GM21825 (cell line): ENCODE data around the gene IGSF6.
"Not testable (repeated sequence)": the region's sequence is repeated elsewhere in the genome, so short reads cannot be mapped to it uniquely, and the experiment has no call there.

Experiments
- ATAC-seq: cut with Tn5 transposase; IDR thresholded peaks from one replicate; pipeline ENCODE4 v1.9.1; 2021; ENCODE audit warnings: mild to moderate bottlenecking, moderate library complexity; ENCODE audit not compliant: unreplicated experiment

The IGSF6 gene, protein sequence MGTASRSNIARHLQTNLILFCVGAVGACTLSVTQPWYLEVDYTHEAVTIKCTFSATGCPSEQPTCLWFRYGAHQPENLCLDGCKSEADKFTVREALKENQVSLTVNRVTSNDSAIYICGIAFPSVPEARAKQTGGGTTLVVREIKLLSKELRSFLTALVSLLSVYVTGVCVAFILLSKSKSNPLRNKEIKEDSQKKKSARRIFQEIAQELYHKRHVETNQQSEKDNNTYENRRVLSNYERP

DNA sequence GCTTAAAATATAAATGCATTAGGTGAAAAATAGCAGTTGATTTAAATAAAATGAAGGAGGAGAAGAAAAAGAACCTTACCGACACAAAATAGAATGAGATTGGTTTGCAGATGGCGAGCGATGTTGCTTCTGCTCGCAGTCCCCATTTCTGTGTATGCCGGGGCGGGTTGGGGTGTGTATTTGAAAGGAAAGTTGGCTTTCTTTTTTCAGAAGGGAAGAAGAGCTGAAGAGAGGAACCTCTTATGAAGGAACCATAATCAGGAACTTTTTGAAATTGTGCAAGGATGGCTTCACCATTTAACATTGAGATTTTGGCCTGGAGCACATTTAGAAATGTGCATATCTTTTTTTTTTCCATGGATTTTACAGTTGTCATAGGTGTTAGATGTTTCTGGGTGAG is at the start of gene IGSF6:
Gene IGSF6, minus strand, starts transcription at position 156 of the 400 bp plus-strand sequence. Its CDS starts 10 bp downstream, at position 146.
- ATAC-seq: no peak

DNA sequence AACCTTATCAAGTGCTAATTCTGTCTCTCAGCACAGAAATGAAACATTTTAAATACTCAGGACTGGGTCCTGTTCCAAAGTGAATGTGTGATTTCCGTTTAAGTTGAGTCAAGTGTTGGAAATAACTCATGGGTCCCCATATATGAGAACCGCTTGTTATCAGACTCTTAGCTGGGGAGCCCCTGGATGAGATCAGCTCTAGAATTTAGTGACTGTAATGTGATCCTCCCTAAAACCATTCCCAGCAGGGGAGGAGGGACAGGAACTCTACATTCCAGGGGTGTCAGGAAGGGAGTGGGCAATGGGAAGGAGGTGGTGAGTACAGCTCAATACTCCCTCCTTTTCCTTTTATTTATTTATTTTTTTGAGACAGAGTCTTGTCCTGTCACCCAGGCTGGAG is 48.9 kb upstream of the IGSF6 start:
- no peak for ATAC-seq

DNA sequence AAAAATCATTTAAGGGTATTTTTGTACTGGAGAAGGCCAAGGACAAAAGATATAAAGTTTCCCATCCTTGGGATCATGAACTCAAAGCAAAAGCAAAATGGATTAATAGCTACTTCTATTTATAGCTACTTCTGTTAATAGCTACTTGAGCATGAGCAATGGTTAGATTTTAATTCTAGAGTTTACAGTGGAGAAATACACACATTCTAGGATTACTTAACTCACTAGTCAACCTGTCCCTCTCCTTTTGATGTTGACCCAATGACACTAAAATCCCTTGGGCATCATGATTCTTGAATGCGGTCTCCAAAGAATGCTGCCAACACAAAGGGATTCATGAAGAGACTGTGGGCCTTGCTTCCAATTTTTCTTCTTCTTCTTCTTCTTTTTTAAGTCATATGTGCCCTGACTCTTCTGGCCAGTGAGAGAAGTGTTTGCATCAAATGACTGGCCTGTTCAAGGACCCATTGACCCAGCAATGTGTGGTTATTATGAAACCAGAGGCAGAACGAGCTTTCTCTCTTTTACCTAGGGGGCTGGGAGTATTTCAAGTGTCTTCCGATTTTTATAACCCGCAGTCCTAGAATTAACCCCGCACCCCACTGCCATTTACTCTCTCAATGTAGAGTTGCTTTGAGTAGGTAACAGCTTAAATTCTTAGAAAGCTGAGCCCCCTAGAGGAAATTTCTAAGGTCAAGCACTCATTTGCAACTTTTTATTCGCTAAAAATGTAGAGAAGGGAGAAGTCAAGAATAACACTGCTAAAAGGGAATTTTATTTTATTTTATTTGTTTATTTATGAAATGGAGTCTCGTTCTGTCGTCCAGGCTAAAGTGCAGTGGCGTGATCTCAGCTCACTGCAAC is 46.0 kb upstream of the IGSF6 start:
- ATAC-seq: no peak

DNA sequence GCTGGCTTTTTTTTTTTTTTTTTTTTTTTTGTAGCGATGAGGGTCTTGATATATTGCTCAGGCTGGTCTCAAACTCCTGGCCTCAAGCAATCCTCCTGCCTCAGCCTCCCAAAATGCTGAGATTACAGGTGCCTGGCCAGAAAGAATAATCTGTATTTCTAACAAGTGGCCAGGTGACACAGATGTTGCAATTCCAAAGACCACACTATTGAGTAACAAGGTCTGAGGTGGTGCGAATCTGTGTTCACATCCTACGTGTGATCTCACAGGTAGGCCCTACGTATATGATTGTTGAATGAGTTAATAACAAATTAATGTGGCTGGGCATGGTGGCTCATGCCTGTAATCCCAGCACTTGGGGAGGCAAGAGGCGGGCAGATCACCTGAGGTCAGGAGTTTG is 44.6 kb upstream of the IGSF6 start:
- no peak for ATAC-seq

DNA sequence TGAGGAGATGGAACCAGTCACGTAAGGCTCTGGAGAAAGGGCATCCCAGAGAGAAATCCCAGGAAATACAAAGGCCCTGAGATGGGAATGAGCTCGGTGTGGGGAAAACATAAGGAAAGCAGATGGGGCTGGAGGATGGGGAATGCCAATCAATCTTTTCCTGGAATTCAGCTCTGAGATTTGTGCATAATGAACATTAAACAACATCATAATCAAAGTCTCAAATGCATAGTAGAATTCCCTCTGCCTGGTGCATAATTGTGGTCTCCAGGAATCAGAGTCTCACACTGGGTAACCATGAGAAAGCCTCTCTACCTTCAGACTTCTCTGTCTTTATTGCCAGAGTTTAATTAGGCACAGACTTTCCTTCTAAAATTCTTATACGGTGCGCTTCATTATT is 42.2 kb upstream of the IGSF6 start:
- no peak for ATAC-seq

DNA sequence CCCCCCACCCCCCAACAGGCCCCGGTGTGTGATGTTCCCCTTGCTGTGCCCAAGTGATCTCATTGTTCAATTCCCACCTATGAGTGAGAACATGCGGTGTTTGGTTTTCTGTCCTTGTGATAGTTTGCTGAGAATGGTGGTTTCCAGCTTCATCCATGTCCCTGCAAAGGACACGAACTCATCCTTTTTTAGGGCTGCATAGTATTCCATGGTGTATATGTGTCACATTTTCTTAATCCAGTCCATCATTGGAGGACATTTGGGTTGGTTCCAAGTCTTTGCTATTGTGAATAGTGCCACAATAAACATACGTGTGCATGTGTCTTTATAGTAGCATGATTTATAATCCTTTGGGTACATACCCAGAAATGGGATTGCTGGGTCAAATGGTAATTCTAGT is 38.6 kb upstream of the IGSF6 start:
- ATAC-seq: not testable (repeated sequence)

DNA sequence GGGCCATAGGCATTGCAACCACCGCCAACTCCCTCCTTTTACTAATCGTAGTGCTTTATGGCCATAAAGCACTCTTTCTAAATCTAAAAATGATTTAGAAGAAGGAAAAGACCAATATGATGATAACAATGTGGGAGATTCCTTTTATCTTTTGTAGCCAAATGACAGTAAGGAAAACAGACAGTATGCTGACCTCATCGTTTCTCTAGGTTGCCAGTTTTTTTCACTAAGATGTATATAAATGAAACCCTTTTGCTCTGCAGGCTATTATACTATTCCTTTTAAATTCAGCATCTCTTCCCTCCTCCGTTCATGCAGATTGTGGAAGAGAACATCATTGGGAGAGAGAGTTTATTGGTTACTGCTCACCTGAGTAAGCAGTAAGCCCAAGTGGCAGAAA is 36.7 kb upstream of the IGSF6 start:
- ATAC-seq: no peak

DNA sequence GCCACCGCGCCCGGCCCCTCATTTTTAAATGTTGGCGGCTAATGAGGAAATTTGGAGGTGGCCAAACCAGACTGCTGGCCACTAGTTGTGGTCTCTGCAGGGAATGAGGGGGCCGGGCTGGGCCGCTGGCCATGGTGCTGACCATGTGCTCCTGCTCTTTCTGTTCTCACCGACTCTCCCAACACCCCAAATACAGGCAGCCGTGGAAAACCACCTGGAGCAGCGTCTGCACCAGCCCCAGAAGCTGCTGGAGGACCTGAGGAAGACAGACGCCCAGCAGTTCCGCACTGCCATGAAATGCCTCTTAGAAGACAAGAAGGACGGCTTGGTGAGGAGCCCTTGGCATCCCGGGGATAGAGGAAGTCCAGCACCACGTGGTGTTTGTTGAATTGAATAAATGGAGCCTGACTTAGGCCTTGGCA is 32.6 kb upstream of the IGSF6 start:
- ATAC-seq: no peak

DNA sequence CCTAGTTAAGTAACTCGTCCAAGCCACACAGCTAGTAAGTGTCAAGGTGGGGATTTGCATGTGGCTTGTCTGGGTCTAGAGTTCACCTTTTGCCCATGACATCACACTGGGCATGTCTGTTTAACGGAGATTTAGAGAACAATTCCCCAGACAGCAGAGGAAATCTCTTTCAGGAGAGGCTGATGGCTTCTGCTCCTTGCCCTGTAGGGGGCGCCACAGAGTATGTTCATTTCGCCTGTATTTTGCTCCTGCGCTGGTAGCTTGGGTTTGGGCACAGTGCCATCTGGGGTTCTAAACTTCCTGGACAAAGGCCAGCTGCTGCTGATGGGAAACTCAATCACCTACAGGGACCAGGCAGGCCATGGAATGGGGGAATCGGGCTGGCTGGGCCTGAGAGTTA is 31.8 kb upstream of the IGSF6 start:
- ATAC-seq: no peak

DNA sequence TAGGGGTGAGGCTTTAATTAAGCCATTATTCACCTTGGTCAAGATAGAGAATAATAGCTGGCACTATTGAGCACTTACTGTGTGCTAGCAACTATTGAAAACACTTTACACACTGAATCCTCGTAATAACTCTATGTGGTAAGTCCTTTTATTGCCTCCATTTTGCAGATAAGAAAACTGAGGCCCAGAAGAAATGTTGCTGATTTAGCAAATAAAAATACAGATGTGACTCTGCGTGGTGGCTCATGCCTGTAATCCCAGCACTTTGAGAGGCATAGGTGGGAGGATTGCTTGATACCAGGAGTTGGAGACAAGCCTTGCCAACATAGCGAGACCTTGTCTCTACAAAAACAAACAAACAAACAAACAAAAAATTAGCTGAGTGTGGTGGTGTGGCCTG is 30.8 kb upstream of the IGSF6 start:
- ATAC-seq: no peak

DNA sequence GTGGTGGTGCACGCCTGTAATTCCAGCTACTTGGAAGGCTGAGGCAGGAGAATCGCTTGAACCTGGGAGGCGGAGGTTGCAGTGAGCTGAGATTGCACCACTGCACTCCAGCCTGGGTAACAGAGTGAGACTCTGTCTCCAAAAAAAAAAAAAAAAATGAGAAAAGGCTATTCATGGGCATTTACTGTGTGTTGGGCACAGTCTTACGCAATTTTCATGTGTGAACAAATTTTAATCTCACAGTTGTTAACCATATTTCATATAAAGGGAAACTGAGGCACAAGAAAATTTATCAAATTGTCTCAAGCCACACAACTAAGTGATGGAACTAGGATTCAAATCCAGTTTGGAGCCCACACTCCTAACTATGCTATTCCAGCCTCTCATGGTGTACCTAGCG is 28.3 kb upstream of the IGSF6 start:
- not testable (repeated sequence) for ATAC-seq

DNA sequence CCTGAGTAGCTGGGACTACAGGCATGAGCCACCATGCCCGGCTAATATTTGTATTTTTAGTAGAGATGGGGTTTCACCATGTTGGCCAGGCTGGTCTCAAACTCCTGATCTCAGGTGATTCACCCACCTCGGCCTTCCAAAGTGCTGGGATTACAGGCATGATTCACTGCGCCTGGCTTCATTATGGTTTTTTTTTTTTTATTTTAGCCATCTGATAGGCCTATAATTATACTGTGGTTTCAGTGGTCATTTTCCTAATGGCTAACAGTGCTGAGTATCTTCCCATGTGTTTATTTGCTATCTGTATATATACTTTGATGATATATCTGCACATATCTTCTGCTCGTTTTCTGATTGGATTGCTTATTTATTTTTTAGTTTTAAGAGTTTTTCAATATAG is 22.0 kb upstream of the IGSF6 start:
- not testable (repeated sequence) for ATAC-seq

DNA sequence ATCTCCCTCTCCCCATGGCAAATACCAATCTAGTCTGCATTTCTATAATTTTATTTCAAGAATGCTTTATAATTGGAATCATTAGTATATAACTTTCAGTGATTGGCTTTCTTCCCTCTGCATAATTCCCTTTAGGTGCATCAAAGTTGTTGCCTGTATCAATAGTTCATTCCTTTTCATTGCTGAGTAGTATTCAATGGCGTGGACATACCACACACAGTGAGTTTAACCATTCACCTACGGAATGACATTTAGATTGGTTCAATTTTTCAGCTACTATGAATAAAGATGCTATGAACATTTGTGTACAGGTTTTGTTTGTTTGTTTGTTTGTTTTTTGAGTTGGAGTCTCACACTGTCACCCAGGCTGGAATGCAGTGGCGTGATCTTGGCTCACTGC is 21.1 kb upstream of the IGSF6 start:
- no peak for ATAC-seq

DNA sequence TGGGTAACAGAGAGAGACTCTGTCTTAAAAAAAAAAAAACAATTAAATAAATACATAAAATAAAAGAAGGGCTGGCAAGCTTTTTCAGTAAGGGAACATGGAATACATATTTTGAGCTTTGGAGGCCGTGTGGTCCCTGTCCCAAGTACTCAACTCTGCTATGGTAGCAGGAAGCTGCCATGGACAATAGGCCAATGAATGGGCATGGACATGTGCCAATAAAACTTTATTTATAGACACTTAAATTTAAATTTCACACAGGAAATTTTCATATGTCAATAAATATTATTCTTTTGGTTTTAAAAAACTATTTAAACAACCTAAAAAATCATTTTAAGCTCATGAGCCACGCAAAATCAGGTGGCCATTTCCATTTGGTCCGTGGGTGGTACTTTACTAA is 15.2 kb upstream of the IGSF6 start:
- no peak for ATAC-seq

DNA sequence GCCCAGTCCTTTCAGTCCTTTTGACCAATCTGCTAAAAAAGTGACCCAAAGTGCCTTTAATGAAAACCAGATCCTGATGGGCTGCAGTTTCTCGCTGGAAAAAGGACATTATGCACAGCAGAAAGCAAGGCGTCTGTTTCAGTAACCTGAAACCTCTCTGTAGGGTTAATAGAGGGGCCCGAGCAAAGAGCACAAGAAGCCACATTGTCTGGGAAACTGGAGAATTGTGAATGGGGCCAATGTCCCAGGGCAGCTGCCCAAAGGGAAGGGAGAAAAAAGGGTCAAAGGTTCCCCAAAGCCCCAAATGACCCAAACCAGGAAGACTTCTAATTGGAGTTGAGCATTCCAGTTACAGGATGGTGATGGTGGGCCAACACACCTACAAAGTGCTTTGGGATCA is 14.4 kb upstream of the IGSF6 start:
- ATAC-seq: no peak

DNA sequence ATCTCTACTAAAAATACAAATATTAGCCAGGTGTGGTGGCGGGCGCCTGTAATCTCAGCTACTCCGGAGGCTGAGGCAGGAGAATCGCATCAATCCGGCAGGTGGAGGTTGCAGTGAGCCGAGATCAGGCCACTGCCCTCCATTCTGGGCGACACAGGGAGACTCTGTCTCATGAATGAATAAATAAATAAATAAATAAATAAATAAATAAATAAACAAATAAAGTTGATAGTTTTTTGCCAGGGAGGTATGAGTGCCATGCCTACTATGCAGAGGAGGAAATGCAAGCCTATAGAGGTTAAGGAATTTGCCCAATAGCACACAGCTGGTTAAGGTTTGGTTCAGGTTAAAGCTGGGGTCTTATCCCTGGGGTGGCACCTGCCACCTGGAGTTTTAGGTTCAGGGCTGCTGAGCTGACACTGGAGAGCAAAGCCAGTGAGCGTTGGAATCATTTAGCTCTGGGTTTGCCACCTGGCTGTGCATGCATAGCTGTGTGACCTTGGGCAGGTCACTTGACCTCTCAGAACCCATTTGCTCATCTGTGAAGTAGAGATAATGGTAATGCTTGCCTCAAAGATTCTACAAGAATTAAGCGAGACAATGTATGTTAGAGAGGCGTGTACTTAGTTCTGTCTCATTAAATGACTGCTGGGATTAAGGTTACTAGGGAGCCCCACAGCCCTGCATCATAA is 12.5 kb upstream of the IGSF6 start:
- no peak for ATAC-seq

DNA sequence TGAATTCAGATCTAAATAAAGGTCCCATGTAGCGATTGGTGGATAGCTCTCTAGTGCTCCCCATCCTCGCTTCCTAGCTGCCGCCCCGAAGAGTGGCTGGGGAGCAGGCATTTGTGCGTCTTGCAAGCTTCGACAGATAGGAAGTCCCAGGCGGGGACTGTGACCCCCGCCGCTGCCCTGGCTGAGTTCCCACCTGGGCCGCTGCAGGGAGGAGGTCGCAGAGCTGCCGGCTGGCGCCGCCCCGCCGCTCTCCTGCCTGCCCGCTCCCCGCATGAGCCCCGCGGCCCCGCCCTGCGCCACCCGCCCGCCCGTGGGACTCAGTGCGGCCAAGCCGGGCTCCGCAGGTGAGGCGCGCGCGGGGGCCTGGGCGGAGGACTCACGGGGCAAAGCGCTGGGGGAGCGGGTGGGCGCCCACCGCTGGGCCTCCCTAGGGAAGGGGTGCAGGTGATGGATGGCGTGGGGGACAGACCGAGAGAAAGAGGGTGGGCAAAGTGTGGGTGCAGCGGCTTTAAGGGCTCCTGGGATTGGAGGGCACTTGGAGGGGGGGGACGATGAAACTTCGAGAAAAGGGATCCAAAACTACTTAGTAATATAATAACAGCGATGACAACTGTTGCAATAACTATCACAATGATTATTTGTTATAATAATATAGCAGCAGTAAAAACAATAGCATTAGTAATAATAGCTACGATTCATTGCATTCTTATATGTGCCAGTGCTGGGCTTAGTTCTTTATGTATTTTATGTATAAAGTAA is 11.7 kb upstream of the IGSF6 start, which contains the start of gene OTOA:
Gene OTOA, plus strand, starts transcription at position 80 of the 759 bp plus-strand sequence. CDS start 14,547 bp downstream, outside the sequence.
- ATAC-seq: no peak

DNA sequence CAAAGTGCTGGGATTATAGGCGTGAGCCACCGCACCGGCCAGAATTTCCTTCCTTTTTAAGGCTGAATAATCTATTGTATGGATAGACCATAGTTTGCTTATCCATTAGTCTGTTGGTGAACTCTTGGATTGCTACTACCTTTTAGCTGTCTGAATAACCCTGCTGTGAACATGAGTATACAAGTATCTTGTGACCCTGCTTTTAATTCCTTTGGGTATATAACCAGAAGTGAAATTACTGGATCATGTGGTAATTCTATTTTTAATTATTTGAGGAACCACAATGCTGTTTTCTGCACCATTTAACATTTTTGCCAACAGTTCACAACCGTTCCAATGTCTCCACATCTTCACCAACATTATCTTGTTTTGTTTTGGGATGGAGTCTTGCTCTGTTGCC is 6.7 kb upstream of the IGSF6 start:
- ATAC-seq: no peak

DNA sequence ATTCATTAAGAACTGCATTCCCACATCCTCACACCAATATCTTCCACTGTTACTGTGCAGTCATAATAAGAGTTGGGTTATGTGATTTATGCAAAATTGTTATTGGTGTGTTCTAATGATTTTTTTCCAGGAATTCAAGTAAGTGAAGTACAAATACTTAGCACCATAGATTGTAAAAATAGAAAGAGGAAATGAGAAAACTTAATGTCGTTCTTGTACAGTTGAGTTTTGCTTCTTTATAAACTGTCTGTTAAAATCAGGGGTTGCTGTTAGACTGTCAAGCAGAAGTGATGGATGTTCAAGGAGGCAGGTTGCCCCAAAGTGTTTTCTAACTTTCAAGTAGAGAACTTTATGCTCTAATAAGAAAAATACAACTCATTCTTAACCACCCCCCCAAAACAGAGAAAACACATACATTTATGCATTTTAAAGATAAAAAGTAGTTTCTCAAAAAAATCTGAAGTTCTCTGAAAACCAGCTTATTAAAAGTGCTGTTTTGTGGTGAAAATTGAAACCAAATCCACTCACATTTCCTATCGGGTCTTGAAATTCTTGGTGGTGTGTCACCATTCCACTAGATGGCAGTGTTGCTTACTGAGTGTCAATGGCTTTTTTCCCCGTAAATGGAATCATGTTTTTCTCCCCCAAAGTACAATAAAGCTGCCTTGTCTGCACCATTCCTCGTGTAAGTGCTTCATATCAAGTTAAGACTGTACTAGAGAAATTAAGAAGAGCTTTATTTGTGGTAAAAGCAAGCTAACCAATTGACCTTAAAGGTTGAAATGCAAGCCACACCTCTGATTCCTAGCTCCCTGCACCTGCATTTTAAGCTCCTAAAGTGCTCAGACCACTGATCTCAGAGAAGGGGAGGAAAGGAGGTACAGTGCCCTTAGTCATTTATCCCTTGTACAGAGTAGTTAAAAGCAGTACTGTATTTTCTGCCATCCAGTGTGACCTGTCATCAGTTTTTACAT is 4.7 kb upstream of the IGSF6 start:
- no peak for ATAC-seq

DNA sequence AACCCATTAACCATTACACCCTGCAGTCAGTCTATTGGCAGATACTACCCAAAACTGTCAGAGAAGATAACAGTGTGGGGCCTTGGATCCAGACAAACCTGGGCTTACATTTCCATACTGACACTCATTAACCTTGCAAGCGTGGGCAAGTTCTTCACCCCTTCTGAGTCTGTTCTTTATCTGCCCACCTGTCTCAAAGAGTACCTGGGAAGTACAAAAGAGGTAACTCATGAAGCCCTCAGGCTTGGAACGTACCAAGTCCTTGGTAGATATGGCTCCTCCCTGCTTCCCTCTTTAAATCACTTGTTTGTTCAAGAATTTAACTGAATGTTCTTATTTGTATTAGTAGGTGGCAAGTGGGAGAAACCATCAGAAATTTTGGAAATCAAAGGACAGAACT is 2.5 kb upstream of the IGSF6 start:
- ATAC-seq: no peak
